HG03045 (cell line): ENCODE results near the gene SEC22A.

Experiments used
- ATAC-seq: cut with Tn5 transposase; IDR thresholded peaks from one replicate; pipeline ENCODE4 v1.9.1; 2021; ENCODE audit warnings: mild to moderate bottlenecking, moderate library complexity; ENCODE audit not compliant: unreplicated experiment

SEC22A gene, protein sequence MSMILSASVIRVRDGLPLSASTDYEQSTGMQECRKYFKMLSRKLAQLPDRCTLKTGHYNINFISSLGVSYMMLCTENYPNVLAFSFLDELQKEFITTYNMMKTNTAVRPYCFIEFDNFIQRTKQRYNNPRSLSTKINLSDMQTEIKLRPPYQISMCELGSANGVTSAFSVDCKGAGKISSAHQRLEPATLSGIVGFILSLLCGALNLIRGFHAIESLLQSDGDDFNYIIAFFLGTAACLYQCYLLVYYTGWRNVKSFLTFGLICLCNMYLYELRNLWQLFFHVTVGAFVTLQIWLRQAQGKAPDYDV

DNA sequence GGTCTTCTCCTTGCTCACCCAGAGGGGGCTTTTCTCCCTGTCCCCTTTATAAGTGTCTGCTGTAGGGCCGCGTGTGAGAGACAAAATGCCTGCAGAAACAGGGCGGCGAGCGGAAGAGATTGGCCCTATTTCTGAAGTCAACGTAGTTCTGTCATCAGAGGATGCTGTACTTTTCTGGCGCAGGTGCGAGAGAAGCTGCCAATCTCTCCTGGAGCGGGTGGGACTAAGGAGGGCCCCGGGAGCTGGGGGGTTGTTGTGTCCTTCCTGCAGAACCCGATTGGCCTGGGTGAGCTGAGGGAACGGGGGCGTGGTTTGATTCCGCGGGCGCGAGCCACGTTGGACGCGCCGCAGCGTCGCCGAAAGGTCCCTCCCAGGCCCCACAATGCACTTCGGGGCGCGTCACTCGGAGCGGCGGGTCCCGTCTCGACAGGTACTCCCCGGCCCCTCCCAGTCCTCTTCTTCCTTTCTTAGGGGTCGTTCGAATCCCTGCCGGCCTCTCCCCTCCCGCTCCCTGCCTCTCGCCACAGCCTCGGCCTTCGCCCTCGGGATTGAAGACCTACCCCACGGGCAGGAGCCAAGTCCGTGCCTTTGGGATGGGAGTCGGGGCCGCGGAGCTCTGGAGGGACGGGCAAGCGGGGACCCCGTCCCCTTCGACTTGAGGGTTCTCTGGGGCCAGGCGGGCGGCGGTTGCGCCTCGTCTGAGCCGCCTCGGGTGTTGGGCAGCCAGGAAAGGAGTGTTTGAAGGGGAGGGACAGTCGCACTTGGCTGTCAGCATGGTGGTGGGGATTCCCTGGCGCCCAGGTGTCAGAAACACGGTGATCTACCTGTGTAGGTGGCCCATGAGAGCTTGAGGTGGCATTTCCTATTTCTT, at the start of gene SEC22A:
SEC22A (plus strand) TSS at position 387 of the 871 bp plus-strand sequence. CDS start 7,275 bp downstream, outside the sequence.
- peak; percentile 99 for ATAC-seq

DNA sequence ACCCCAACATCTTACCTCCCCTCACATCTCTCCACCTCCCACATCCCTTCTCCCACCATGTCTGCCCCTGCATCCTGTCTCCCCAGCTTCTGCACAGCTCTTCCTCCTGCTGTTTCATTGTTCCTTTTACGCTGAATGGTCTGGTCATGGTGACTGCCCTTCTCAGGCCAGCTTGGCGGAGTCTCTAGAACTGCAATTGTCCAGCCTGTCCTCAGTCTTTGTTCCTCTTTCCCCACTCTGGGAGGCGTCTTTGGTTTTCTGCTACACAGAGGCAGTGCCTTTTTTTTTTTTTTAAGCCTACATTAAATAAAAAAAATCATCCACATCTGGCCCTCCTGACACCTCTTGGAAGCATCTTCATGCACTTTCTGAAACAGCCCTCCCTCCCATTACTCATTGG, 49.1 kb upstream of the SEC22A start:
- no peak for ATAC-seq

DNA sequence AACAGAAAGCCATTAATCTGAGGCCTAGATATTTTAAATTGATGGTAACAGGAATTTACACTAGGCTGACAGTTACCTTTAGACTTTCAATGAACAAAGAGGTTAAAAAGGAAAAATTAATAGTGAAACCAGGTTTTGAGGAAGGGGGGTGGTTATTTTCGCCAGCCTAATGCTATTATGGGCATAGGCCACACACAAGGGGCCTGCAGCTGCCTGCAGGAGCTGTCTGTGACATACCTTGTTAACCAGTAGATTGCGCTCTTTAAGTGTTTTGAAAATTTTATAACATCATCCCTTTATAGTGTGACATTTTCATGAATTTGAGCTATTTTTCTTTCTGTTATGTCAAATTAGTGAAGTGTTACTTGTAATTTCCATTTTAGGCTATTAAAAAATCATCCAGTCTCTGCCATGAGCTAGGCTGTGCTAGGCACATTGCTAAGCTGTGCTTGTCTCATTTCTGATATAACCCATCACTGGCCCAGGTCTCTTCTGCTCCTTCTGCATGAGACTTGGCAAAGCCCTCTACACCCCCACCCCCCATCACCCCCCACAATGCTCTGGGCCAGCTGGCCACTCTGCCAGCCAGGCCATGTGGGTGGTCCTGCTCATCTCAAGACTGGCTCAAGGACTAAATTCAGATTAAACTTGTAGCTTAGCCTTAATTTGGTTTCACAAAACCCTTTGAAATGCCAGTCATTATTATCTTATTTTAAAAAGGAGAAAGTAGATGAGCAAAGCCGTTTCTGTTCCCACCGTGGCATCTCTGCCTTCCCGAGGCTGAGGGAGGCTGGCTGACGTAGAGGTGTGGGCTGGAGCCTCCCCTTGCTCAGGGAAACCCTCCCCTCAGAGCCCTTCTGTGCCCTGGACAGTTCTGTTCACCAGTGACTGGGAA, 48.4 kb upstream of the SEC22A start:
- no peak for ATAC-seq

DNA sequence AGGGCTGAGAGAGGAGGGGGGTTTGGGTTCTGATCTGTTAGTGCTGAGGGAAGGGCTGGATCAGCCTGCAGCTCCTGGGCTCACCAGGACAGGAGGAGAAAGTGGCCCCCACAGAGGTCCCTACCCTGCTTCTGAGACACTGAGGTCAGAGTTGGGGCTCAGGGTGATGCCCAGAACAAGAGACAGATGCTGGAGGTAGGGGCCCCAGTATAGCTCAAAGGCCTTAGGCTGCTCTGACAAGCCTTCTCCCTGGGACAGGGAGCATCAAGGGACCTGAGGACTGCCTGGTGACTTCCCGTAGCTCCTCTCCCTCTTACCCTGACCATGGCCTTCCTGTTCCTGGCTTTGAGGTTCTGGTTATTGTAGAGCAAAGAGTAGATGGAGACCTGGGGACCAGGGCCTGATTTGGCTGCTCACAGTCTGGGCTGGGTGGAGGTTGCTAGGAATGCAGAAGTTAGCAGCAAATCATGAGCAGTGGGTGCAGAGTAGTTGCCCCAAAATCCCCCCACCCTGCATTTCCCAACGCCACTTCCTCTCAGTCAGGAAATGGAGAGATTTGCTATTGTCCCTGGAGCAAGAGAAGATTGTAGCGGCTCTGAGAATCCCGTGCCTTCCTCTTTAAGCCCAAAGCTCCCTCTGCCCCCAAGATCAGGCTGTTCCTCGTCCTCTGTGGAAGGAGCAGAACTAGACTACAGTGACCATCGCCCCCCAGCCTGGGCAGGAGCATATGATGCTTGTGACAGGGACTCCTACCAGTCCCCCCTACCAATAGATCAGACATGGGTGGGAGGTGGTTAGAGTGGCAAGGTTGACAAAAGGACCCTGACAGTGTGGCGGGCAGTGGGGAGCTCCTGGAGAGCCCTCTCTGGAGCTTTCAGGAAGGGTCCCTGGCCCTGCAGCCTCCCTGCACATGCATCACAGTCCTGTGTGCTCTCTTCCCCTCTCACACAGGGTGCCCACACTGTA, 47.4 kb upstream of the SEC22A start:
- no peak for ATAC-seq

DNA sequence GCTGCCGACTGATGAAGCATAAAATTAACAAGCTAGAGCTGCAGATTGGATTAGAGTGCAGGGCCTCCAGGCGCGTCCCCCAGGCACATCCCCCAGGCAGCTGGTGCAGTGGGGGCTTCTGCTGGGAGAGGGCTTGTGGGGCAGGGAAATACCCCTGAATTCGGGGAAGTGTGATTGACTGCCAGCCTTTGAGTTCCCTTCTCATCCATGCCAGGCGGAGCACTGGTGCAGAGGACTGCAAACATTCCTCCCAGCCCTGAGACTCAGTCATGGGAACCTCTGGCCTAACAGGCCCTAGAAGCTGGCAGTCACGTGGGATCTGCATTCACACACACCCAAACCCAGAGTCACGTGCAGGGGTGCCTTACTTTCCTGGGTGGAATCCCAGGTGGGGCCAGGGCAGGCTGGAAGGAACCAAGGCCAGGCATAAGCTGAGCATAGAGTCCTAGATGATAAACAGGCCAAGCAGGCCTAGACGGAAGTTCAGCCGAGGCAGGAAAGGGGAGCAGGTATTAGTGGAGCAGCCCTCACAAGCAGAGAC, 46.2 kb upstream of the SEC22A start:
- no peak for ATAC-seq

DNA sequence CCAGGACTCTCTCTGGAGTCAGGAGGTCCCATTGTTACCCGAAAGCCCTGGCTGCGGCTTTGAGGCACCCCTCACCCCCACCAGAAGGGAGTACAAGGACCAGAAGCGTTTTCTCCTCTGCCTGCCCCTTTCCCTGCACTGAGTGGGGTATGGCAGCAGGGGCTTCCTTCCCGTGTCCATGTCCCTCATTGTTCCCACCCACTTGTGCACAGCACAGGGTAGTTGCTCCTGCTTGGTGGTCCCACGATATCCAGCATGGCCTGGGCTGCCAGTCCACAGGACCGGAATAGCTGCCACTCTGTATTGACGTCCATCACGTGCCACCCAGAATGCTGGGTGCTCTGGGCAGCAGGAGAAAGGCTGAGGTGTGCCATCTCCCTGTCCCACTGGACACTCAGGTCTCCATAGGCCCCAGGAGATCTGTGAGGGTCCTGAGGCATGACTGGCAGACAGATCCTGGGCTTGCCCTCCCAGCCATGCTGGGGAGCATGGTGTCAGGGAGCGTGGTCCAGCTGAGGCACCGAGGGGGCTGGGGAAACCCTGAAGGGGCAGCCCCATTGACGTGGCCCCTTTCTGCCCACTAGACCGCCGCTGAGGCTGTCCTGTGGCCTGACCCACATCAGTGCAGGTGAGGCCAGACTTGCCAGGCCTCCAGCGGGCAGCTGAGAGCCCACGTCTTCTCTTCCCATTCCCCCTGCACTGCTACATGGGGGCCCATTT, 45.3 kb upstream of the SEC22A start:
- ATAC-seq = no peak

DNA sequence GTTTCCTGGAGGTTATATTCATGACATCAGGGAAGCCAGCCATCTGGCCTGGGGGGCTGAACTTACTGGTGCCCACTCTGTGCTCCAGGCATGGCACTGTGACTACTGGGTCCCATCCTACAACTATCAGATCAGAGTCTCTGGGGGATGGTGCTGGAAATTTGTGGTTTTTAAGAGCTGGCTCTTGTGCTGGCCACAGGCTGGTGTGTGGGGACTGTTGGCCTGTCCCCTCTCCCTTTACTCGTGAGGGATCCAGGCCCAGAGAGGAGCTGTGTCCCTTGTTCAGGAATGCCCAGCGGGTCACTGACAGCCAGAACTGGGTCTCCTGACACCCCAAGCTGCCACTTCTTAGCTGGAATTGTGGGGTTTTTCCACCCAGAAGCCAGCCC, 44.5 kb upstream of the SEC22A start:
- ATAC-seq = no peak

DNA sequence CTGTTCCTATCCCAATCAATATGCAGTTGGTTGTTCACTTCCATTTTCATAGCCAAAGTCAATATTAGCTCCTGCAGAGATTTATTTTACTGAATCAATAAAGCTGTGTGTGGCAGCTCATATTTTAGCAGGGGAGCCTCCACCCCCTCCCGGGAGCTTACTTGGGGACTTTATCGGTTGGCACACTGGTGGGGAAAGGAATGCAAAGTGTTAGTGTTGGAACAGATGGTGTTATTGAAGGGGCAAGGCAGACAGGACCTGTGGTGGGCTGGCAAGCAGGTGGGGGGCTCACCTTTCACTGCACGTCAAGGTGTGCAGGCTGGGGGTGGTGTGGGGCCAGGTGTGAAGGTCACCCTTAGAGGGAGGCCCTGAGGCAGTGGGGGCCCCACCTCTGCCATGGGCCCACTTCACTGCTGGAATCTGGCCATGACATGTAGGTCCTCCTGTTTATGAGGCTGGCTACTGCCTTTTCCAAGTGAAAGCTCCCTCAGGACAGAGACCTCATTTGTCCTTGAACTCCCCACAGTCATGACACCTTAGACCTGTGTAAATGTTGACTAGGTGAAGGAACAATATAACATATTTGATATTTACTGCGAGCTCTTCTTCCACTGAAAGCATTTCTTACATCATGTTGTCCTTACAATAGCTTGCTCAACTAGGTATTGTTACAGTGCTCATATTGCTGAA, 44.0 kb upstream of the SEC22A start:
- no peak for ATAC-seq

DNA sequence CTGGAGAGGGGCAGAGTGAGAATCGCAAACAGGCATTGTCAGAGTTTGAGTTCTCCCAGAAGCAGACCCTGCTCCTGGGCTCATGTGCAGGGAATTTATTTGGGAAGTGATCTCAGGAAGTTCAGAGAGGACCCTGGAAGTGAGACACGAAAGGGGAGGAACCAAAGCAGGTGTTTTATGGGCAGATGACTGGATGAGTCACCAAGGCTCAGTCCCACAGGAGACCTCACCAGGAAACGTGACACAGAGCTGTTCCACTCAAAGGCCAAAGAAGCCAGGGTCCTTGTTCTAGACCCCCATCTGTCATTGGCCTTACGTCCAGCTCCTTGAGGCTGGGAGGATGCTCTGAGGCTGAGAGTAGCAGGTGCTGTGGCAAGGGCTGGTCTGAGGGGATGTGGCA, 43.4 kb upstream of the SEC22A start:
- no peak for ATAC-seq

DNA sequence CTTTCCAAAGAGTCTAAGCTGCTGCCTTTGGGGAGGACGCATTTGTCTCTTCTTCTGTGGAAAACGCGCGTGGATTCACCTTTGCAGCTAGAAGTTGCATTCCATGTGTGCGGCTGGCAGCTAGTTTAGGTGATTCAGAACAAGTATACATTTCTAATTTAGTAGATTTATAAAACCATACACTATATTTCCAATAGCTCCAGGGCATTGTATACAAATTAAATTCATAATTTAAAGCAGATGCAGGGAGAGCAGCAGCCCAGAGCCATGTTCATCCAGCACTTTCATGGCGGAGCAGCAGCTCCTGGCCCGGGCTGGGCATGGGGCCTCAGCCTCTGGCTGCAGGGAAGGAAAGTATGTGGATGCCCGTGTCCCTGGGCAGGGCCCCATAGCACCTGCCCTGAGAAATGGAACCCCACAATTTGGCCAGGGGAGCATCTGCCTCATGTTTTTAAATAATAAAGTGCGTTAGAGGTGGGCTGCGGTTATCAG, 42.8 kb upstream of the SEC22A start:
- ATAC-seq = no peak

DNA sequence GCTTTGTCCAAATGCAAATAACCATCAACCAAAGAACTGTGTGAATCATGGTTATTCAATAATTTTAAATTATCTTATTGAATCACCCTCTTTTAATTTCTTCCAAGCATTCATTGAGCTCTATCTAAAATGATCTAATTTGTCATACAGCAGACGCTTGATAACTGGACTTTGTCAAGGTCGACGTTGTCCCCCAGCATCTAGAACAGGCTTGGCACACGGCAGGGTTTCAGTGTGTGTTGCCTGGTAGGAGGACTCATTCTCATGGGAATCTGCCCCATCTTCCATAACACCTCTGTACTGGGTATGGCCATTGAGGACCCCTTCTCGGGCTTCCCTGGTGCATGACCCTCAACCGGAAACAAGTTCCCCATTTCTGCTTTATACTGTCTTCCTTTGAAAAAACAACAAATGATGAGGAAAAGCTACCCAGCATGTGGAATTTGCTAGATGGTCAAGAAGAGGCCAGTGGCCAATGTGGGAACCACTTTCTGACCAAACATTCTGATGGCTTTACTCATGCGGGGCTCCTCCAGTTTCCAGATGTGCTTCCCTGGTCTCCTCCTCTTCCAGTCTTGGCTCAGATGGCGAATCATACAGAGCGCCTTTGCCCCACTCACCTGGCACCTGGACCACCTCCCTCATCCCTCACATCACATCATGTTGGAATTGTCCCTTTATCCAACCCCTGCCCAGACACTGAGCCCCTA, 41.7 kb upstream of the SEC22A start:
- no peak for ATAC-seq

DNA sequence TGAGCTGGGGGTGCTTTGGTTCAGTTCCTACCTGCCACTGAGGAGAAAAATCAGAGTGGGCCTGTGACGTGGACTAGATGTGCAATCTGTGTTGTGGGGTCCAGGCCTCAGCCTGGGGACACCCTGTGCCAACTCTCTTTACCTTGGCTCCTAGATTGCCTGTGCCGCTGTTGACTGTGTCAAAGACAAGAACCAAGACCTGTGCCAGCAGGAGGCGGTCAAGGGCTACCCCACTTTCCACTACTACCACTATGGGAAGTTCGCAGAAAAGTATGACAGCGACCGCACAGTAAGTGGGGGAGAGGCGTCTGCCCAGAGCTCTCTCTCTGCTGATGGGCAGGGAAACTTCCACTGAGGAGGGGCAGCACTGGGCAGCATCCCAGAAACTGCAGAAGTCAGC, 40.6 kb upstream of the SEC22A start:
- ATAC-seq = no peak

DNA sequence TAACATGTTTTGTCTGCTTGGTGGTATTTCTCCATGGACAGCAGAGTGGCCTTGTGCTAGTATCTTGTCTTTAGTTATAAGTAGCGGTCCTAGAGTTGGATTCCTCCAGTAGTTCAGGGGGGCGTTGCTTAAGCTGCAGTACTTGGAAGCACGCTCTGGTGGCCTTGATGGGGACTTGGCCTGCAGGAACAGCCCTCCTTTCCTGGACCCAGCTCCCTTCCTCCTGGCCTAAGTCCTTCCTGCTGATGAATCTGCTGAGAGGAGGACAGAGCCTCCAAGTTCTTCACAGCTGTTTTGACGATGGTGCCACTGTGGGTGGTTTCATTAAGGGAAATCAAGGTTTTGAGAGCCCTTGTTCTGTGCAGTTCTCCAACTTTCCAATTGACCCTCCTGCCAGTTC, 38.6 kb upstream of the SEC22A start:
- no peak for ATAC-seq

DNA sequence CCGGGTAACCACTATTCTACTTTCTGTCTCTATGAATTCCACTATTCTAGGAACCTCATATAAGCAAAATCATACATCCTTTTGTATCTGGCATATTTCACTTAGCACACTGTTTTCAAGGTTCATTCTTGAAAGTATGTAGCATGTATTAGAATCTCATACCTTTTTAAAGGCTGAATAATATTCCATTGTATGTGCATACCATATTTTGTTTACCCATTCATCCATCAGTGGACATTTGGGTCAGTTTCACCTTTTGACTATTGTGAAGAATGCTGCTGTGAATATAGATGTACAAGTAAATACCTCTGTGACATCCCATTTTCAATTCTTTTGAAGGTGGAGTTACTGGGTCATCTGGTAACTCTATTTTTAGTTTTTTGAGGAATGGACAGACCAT, 36.6 kb upstream of the SEC22A start:
- ATAC-seq = no peak

DNA sequence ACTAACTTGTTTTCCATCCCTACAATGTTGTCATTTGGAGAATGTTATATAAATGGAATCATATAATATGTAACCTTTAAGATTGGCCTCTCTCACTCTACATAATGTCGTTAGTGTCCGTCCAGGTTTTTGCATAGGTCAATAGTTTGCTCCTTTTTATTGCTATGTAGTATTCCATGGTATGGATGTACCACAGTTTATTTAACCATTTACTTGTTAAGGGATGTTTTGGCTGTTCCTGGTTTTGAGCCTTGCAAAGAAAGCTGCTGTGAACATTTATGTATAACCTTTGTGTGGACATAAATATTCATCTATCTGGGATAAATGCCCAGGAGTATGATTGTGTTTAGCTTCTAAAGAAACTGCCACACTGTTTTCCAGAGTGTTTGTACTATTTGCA, 34.1 kb upstream of the SEC22A start:
- no peak for ATAC-seq

DNA sequence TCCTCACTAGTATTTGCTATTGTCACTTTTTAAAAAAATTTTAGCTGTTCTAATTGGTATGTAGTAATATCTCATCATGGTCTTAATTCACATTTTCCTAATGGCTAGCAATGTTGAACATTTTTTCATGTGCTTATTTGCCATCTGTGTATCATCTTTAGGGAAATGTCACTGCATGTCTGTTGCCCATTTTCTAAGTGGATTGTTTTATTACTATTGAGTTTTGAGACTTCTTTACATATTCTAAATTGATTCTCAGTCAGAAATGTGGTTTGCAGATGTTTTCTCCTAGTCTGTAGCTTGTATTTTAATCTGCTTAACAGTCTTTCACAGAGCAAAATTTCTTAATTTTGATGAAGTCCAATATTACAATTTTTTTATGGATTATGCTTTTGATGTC, 33.6 kb upstream of the SEC22A start:
- no peak for ATAC-seq

DNA sequence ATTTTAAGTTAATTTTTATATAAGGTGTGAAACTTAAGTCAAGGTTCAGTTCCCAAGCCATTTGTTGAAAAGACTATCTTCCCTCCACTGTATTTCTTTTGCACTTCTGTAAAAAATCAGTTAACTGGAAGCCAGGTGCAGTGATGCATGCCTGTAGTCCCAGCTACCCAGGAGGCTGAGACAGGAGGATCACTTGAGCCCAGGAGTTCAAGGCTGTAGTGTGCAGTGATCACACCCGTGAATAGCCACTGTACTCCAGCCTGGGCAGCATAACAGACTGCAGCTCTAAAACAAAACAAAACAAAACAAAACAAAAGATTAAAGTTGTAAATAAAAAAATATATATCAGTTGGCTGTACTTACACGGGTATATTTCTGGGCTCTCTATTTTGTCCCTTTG, 33.1 kb upstream of the SEC22A start:
- no peak for ATAC-seq

DNA sequence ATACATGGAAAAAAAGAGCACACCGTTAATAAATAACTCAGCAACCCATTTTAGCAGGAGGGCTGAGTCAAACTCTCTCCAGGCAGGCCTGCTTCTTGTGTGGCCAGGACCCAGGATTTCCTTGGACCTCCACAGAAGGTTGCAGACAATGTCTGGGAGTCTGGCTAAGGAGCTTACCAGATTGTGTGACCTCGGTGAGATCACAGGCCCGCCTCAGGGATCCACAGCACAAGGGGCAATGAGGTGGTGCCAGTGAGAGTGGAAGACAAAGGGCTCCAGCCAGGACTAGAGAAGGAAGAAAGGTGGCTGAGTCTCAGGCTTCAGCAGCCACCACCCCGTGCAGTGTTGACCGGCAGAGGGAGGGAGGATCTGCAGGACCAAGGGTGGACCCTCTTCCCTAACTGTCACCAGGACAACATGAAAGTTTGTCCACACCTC, 32.2 kb upstream of the SEC22A start:
- ATAC-seq = no peak
